CD4-positive, alpha-beta T cell treated with Interleukin-17A for 4 hours (primary cell): Measurements from ENCODE around the gene PPP3R1.

ENCODE experiments used
- DNase-seq: peaks from one replicate; pipeline ENCODE4 v3.0.0-alpha.2; 2020; ENCODE audit warnings: mixed read lengths

Gene PPP3R1, protein sequence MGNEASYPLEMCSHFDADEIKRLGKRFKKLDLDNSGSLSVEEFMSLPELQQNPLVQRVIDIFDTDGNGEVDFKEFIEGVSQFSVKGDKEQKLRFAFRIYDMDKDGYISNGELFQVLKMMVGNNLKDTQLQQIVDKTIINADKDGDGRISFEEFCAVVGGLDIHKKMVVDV

DNA sequence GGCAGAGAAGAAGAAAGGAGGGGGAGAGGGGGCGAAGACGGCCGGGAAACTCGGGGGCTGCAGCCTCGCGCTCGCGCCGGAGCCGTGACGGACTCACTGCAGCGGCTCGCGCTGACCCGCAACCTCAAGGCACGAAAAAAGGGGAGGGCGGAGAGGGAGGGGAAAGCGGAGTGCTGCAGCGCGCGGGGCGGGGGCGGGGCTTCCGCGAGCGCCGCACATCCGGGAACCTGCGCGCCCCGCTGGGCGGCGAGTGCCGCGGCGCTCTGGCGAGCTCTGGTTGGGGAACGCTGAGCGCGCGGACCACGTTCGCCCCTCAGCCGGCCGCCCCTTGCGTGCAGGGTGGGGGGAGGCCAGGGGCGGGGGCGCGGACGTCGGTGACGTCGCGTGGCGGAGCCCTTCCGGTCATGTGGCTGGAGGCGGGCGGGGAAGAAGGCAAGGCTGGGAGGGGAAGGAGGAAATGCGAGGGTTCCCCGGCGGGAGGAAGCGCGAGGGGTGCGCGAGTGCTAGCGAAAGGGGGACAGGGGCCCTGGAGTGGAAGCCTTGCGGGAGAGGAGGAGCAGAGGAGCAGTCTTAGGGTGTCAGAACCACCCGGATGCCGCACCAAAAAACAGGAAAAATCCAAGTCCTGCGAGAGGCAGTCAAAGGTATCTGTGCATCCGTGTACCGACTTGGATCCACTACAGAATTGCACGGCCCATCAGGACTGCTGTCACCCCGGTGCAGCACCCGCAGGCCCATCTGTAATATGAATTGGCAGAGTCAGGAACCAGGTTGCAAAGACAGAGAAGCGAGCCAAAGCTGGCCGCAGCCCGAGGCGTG is at the start of gene PPP3R1:
Gene PPP3R1 (minus strand): TSS at position 133 of the 819 bp plus-strand sequence. CDS start 405 bp downstream, outside the sequence.
- peak; percentile 96 for DNase-seq

DNA sequence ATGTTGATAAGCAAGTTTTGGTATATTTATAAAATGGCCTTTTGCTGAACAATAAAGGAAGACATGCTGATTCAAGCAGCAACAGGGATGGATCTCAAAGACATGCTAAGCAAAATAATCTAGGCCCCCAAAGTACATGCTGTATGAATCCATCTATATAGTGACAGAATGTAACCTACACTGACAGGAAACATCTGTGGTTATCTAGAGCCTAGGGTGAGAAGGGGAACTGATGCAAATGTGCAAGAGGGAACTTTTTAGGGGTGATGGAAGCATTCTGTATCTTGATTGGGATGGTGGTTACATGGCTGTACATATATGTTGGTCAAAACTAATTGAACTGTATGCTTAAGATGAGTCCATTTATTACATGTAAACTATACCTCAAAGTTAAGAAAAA is 43.2 kb upstream of the PPP3R1 start:
- DNase-seq = no peak

DNA sequence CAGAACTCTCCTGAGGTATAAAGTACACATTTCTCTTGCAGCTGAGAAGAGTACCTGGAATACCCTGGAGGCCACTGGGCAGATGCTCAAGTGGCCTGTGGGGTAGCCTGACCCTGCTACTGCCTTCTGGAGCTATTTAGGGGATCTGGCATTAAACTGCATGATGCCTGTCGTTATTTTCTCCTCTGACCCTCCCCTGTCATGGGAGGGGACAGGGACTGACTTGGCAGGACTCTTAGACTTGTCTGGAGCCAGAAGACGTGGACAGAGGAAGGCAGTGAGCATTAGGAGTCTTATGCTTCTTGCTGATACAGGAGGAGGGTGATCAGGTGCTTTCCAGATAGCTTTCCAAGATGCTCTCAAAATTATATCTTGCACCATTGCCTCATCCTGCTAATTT is 42.6 kb upstream of the PPP3R1 start:
- DNase-seq = no peak

DNA sequence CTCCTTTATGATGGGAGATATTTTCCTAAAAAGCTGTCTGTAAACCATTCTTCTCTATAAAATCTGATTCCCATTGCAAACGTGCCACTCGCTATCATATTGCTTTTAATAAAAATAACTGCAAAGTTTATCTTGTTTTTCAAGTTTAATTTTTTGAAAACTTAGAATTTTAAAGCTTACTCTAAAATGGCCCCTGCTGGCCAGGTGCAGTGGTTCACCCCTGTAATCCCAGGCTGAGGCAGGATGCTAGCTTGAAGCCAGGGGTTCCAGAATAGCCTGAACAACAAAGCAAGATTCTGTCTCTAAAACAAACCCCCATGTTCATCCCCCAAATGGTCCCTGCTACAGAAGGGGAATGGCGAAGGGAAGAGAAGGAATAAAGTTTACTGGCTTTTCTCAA is 41.9 kb upstream of the PPP3R1 start:
- no peak for DNase-seq

DNA sequence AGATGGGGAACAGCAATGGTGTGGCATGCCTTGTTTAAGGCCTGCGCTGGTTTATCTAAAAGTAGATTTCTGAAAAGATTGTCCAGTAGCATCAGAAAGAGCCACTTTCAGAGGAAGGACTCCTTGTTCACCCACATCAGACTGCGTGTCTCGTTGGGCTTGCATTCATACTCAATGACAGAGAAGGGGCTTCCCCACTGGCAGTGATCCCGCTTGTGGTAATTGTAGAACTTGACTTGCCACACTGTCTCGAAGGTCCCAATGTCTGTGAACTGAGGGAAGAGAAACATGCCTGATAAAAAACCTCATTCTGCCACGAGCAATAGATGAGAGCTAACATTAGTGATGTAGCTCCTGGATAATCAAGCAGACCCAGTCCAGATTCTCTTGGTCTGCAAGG is 41.4 kb upstream of the PPP3R1 start:
- no peak for DNase-seq

DNA sequence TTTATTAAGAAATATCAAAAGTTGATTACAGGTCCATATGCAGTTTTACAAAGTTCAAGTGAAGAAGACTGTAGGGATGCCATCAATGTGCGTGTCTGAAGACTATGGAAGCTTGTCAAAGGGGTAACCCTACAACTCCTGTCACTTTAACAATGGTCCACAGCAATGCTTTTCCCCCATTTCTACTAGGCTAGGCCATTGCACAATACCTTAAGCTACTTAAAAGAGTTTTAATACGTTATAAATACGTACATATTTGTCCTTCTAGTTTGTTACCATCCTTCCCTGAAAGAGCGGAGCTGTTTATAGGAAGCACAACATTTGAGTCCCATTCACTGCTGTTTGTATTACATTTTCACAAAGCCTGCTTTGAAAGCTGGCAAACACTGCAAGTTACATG is 40.7 kb upstream of the PPP3R1 start:
- DNase-seq = no peak

DNA sequence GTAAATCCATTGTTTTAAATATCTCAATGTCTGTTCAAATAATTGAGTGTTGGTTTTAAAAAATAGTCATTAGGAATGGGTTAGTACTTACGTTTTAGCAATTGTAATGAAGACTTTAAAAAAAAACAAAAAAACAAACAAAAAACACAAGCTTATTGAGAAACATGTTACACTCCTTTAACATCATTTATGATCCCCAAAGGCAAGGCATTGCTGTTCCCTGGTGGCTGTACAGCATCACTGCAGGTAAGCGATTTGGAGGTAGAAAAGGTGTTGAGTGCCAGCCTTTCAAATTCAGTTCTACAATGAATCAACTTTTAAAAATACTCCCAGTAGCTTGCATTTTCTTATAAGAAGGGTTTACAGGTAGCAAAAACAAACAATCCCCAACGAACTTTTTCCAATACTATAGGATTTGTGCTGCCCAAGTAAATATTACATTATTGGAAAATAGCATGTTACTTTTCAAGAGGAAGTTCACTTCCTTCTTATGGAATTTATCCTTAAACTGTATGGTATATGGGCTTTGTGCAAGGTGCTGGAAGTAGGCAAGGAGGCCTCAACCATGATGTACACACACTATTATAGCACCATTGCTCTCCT is 39.9 kb upstream of the PPP3R1 start:
- peak; percentile 30 for DNase-seq

DNA sequence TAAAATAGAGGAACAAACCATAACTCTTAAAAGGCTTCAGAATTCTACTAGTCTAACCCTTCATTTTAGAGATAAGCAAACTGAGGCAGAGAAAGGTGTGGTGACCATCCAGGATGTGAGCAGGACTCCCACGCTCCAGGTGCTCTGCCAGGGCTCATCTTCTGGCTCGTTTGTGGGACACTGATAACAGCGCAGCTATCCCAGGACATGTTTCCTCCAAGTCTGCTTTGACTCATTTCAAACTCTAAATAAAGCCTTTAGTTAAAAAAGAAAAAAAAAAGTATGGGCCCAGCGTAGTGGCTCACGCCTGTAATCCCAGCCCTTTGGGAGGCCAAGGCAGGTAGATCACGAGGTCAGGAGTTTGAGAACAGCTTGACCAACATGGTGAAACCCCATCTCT is 39.0 kb upstream of the PPP3R1 start:
- DNase-seq = no peak

DNA sequence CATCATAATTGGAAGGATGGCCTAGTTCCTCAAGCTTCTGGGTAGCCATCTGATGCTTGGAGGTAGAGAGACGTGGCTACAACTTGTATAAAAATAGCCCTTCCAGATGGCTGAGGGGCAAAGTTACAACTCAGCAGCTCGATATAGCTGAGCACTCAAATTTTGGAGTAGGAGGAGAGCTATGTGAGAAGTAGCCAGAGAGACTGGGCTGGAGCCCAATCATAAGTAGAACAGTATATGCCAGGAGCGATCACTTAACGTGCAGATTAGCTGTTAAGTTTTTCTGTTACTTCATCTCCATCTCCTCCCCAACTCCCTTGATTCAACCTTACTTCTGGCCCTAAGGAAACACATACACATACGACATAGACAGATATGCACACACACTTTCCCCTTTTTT is 38.6 kb upstream of the PPP3R1 start:
- DNase-seq = no peak

DNA sequence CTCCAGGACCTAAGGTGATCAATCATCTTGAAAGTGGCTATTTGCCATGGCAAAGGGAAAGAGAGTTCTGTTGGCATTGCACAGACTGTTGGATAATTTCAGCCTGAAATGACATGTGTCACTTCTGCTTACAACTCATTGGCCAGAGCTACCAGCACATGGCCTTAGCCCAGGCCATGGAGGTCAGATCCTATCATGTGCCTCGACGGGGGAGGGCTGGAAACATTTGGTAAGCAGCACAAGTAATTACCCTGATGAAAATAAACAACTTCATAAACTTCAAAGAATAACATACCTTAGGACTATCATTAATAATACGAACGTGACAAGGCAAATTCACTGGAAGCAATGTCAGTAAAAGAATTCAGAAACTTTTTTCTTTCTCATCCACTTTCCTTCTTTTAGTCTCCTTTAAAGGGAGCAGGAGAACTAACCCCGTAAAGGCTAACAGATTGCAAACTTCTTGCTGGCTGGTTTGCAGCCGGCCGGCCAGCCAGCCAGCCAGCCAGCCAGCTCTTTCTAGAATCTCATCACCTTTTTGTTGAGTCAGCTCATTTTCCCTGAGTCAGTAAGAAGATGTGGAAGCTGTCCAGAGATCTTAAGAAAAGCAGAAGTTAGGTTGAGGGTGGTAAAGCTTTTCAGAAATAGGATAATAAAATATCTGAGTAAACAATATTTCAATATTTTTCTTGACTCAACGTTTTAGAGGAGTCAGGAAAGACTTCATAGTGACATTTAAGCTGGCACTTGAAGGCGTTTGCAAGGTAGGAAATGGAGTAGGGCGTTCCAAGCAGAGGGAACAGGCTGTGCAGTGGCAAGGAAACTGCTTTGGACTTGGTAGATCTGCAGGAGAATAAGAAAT is 35.5 kb upstream of the PPP3R1 start:
- DNase-seq = no peak

DNA sequence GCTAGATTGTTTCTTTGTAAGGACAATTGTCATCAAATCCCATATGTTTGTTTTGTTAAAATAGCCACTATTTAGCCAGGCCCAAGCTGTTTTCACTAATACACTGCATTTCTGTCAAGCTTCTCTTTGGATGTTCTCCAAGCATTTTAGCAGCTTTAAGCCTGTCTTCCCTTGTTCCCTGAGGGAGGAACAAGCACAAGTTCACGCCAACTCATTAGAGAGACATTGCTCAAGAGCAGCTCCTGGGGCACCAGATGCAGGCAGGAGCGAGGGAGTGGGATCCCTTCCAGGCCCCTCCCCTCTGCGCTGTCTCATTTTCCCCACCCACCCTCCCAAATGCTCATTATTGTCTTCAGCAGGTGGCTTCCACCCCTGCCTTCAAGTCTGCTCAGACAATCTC is 32.6 kb upstream of the PPP3R1 start:
- DNase-seq = no peak

DNA sequence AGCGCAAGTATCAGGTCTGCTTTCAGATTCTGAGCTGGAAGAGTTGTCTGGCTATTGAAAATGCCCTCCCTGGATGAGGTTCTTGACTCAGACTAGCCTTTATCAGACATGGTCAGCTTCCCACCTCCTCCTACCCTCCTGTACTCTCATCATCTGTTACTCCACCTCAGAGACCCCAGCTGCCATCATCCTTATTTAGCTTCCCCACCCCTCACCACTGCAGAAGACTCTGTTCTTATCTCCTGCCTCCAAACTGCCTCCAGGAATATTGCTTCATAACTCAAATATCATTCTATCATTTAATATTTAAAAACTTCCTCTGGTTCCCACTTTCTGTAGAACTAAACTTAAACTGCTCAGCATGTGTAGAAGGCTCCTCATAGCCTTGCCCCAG is 31.1 kb upstream of the PPP3R1 start:
- no peak for DNase-seq

DNA sequence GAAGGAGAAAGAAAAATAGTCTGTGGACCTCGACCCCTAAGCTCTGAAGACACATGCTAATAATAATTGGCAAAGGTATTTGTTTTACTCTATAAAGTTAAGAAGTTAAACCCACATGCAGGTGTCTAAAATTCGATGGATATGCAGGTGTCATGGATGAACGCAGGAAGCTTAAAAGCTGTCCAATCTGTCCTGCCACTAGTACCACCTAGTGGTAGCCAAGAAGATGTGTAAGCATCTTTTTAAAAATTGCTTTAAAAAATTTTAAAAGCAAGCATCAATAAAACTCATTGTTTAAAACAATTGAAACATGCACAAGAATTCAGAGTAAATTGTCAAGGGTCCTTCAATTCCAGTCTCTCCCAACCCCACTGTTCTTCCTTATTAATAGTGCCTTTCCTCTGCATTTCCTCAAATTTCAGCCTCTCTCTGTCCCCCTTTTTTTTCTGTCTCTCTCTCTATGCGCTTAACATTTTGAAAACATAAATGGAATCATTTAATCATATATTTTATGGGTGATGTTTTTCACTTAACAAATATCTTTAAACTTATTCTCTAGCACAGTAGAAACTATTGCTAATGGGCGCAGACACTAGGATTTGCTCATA is 30.6 kb upstream of the PPP3R1 start:
- DNase-seq = peak; percentile 37

DNA sequence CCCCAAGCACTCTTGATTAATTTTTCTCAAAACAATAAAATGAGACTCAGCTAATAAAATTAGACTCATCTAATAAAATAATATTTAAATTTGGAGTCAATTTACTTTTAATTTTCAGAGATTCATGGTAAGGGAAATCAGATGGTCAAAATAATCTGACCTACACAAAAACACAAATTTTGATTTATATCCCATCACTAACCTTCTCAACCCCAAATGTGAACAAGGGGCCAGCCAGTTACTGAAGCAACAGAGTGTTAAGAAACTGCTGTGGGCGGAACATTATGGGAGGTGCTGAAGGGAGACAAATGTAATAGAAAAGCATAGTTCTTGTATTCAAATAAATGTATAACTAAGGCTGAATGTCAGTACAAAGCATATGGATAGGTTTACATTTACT is 28.5 kb upstream of the PPP3R1 start:
- no peak for DNase-seq

DNA sequence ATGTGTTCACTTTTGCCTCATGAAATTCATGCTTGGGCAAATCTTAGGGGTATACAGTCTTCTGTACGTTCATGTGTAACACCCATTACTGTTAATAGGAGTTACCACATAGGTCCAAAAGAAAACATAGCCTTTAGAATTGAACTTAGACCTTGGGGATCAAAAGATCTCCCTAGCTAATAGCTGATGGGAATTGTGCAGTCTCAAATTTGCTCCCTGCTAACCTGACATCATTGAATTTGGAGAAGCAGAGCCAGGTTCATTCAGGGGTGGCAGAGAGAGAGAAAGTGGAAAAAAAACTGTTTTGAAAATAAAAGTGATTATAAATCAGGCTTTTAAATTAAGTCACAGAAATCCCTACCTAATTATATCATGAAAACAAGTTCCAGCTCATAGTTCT is 28.0 kb upstream of the PPP3R1 start:
- DNase-seq = no peak

DNA sequence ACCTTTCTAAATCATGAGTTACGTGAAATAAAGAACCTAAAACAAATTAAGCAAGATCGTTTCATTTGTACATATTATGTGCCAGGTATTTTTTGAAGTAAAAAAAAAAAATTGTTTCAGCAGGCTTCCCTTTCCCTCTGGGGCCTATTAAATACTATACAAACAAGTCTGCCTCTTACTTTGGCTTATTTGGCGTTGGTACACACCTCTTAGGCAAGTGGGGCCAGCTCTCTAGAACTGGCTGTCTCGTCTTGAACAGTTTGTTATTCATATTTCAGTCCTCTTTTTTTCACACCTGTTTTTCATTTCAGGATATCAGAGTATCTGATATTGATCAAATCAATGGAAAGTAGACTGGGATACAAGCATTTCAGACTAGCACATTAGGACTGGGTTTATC is 27.4 kb upstream of the PPP3R1 start:
- no peak for DNase-seq

DNA sequence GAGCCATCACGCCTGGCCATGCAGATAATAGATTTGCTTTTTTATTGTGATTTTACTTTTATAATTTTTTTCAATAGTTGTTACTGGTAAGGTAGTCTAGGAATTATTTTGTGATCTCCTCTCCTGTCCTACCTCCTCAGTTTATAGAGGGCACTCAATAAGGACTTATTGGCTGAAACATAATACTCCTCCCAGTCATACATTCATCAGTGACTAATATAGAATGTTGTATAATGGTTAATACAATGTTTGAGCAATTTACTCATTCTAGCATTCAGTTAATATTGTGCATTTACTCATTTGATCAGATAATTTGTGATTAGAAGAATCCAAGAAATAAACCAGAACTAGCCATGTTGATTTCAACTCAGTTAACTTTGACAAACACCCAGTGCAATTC is 25.8 kb upstream of the PPP3R1 start:
- DNase-seq = no peak

DNA sequence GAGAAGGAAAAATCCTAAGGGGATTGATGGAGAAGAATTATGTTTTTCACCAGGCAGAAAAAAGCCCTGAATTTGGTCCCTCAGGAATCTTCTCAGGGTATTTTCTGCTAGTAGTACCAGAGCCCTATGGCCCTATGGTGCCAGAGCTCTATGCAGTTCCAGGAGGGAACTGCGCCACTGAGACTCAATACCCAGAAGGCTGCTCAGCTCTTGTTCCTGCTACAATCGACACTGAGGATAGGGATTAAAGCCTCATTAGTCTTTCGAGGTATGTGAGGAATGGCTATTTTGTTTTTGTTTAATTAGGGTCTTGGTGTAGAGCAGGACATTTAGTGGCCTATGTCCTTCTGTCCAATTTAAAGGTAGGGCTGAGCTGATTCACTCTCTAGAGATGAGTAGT is 21.7 kb upstream of the PPP3R1 start:
- DNase-seq = no peak

DNA sequence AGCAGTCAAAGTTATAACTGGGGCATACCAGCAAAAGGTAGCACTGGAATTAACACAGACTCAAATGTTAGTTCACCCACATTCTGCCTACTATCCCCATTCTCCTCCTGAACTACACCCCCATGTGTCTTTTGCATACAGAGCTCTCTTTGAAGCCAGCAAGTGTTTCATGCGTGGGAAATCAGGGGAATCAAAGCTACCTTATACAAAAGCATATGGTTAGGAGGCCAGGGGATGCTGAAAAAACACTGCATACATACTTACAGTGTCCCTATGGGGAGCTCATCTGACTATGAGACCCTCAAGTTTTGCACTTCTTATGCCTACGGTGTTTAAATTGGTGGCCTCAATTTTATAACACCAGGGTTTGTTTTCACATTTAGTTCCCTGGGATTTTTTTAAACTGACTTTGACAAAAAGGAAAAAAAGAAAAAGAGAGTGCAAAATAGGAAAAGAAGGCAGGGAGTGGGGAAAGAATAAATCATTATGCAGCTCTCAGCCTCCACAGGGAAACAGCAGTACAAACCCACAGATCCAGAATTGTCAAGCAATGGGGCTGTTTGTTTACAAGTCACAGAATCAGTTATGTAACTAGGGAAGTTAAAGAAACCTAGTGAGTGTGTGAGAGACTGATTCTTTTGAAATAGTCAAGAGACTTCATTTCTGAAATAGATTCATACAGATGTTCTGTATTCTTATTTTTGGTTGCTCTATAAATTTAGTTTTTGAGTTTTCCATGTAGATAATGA is 20.1 kb upstream of the PPP3R1 start:
- no peak for DNase-seq

DNA sequence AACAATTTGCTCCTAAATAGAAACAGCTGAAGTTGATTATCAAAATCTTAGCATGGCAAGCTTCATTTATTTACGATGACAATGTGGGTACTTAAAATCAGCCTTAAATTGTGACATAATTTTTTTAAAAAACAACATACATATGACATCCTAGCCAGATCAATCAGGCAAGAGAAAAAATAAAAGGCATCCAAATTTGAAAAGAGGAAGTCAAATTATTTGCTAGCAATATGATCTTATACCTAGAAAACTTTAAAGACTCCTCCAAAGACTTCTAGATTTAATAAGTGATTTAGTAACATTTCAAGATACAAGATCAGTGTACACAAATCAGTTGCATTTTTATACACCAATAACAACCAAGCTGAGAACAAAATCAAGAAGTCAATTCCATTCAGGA is 14.3 kb upstream of the PPP3R1 start:
- DNase-seq = no peak

DNA sequence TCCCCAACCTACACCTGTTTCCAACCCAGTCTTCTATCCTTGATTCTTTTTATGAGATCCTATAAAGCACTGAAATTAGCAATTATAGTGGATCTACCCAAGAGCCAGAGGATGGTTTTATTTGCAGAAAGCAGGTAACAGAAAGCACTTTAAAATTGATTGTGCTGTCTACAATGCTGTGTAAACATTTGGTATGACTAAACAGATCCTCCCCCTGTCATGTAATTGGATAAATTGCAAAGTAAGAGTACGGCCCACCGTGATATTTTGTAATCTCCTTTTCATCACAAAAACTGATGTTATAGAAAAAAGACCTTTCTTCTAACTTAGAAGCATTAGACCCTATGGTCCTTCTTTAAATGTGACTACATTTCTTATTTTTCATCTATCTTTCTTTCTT is 11.3 kb upstream of the PPP3R1 start:
- no peak for DNase-seq

DNA sequence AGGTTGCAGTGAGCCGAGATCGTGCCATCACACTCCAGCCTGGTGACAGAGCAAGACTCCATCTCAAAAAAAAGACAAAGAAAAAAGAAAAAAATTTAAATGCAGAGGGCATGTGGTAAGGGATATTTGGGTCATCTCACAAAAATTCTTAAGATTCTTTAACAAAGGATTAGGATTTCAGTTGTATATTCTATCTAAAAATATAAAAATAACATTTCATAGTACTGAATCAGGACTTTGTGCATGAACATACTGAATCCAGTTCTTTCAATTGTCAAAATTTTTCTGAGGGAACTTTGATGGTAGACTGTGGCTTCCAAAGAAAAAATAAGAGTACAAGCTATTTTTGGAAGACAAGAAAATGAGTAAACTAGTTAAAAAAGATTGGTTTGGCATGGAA is 6.5 kb upstream of the PPP3R1 start:
- no peak for DNase-seq
